Smooth muscle cell (in vitro differentiated cells): ENCODE data around the gene TAS1R1. TPM values are rescaled to one million over a fixed set of nuclear protein-coding genes. Genes with fewer than 3 reads are reported as not detected.

ENCODE experiments used
- DNase-seq: peaks from one replicate; lab custom pipeline; 2025; ENCODE audit not compliant: unreplicated experiment; lab: John Stamatoyannopoulos, UW
- H2AFZ ChIP-seq: fragments of 200-600 bp; sonication (generic); 2 replicates; pipeline ENCODE4 v1.6.0; 2016; ENCODE audit warnings: antibody characterized with exemption, low read depth, mild to moderate bottlenecking
- H3F3A ChIP-seq: fragments of 200-600 bp; sonication (generic); 2 replicates; pipeline ENCODE4 v1.6.0; 2017; ENCODE audit warnings: antibody characterized with exemption, low read depth
- H3K27ac ChIP-seq: fragments of 200-600 bp; sonication (generic); 2 replicates; pipeline ENCODE4 v1.5.1; 2016; ENCODE audit warnings: low read depth, mild to moderate bottlenecking
- H3K27me3 ChIP-seq: fragments of 200-600 bp; sonication (generic); 2 replicates; pipeline ENCODE4 v1.6.1; 2016; ENCODE audit warnings: low read depth, mild to moderate bottlenecking
- H3K36me3 ChIP-seq: fragments of 200-600 bp; sonication (generic); 2 replicates; pipeline ENCODE4 v1.5.1; 2016; ENCODE audit warnings: low read depth
- H3K4me1 ChIP-seq: fragments of 200-600 bp; sonication (generic); 2 replicates; pipeline ENCODE4 v1.5.1; 2016; ENCODE audit warnings: low read depth
- H3K4me2 ChIP-seq: fragments of 200-600 bp; sonication (generic); 2 replicates; pipeline ENCODE4 v1.6.0; 2016; ENCODE audit warnings: mild to moderate bottlenecking
- H3K4me3 ChIP-seq: fragments of 200-600 bp; sonication (generic); 2 replicates; pipeline ENCODE4 v1.5.1; 2016; ENCODE audit warnings: mild to moderate bottlenecking
- H3K79me2 ChIP-seq: fragments of 200-600 bp; sonication (generic); 2 replicates; pipeline ENCODE4 v1.6.0; 2016; ENCODE audit warnings: low read depth, mild to moderate bottlenecking
- H3K9ac ChIP-seq: fragments of 200-600 bp; sonication (generic); 2 replicates; pipeline ENCODE4 v1.6.0; 2016; ENCODE audit warnings: low read depth
- H3K9me3 ChIP-seq: fragments of 200-600 bp; sonication (generic); replicated peaks from 2 replicates; pipeline ENCODE4 v1.5.1; 2016; ENCODE audit warnings: low read depth
- H4K20me1 ChIP-seq: fragments of 200-600 bp; sonication (generic); 2 replicates; pipeline ENCODE4 v1.6.0; 2016; ENCODE audit warnings: low read depth
- WGBS: methylation state at CpG from one replicate; pipeline ENCODE4 v1.1.7; 2016; ENCODE audit warnings: low lambda C conversion rate; 5-methylcytosine and 5-hydroxymethylcytosine counted together
- polyA plus RNA-seq: library from polyadenylated mRNA; unstranded; fragments of >200 nt; fragmentation: Nextera tagmentation; extraction: Ambion mirVana; gene quantifications from 2 replicates; pipeline ENCODE4 v1.2.1, GENCODE V29; 2016
- total RNA-seq: library from RNA; depleted of rRNA; stranded (reverse); fragments of >200 nt; gene quantifications from 2 replicates; pipeline ENCODE4 v1.2.3, GENCODE V29; 2014
- TF ChIP-seq, protein P1 (sequence below): fragments of 200-600 bp; sonication (generic); IDR thresholded peaks from 2 replicates; pipeline ENCODE4 v1.5.1; 2017; ENCODE audit warnings: borderline replicate concordance, mild to moderate bottlenecking, antibody characterized with exemption; ENCODE audit not compliant: insufficient read depth, poor library complexity, severe bottlenecking

TAS1R1 gene
- total and polyA plus RNA-seq, 2 experiments from 2014 or later: 0.27 TPM; not detected in 1

GRCh38 chr1:6521536-6521935 lies 33.6 kb upstream of the TAS1R1 start:
- Histone ChIP-seq H3F3A (no peaks in the 10 kb centered on the region), H2AFZ (no peak overlapping the region), H3K4me1 (peaks cover 13% of the 10 kb centered on the region), H3K79me2 (no peaks in the 10 kb centered on the region), H3K9me3 (no peaks in the 10 kb centered on the region), H3K27me3 (no peaks in the 10 kb centered on the region), H3K4me2 (no peak overlapping the region), H3K9ac (no peak overlapping the region), H4K20me1 (no peaks in the 10 kb centered on the region), H3K36me3 (no peaks in the 10 kb centered on the region), H3K27ac (no peak overlapping the region), H3K4me3 (no peak overlapping the region)
- 57% methylated on average over 5 of the region's 5 CpGs for WGBS
- TF ChIP-seq, protein P1, sequence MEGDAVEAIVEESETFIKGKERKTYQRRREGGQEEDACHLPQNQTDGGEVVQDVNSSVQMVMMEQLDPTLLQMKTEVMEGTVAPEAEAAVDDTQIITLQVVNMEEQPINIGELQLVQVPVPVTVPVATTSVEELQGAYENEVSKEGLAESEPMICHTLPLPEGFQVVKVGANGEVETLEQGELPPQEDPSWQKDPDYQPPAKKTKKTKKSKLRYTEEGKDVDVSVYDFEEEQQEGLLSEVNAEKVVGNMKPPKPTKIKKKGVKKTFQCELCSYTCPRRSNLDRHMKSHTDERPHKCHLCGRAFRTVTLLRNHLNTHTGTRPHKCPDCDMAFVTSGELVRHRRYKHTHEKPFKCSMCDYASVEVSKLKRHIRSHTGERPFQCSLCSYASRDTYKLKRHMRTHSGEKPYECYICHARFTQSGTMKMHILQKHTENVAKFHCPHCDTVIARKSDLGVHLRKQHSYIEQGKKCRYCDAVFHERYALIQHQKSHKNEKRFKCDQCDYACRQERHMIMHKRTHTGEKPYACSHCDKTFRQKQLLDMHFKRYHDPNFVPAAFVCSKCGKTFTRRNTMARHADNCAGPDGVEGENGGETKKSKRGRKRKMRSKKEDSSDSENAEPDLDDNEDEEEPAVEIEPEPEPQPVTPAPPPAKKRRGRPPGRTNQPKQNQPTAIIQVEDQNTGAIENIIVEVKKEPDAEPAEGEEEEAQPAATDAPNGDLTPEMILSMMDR: no peak
- no peak for DNase-seq

GRCh38 chr1:6523566-6523965 lies 31.5 kb upstream of the TAS1R1 start:
- no peak for DNase-seq
- Histone ChIP-seq H3K4me3 (no peak overlapping the region), H3K9me3 (no peaks in the 10 kb centered on the region), H3K9ac (no peak overlapping the region), H3K36me3 (no peaks in the 10 kb centered on the region), H3K27ac (no peak overlapping the region), H3K27me3 (no peaks in the 10 kb centered on the region), H3K4me1 (peaks cover 13% of the 10 kb centered on the region), H2AFZ (no peak overlapping the region), H3K4me2 (no peak overlapping the region), H3K79me2 (no peaks in the 10 kb centered on the region), H3F3A (no peaks in the 10 kb centered on the region), H4K20me1 (no peaks in the 10 kb centered on the region)
- 49% methylated on average over 5 of the region's 6 CpGs for WGBS
- TF ChIP-seq, protein P1: peak; percentile 47

DNA sequence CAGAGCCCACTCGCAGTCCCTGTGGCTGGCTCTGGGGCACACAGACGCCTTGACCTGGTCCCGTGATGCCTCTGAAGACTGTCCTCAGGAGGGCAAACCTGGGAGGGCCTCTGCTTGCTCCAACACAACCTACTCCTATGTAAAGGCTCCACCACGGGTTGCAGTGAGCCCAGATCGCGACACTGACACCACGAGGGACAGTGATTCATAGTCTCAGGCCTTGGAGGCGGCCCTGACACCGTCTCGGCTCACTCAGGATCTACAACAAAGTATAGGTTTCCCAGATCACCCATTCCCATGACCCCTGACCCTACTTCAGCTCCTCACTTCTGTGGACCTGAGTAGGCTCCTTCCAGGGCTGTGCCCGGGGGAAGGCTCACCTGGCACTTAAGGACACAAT lies 28.8 kb upstream of the TAS1R1 start:
- H3K27ac ChIP-seq: no peak overlapping the region
- H3K36me3 ChIP-seq: no peaks in the 10 kb centered on the region
- H3K4me2 ChIP-seq: no peak overlapping the region
- no peaks in the 10 kb centered on the region for H3K4me1 ChIP-seq
- no peaks in the 10 kb centered on the region for H3K27me3 ChIP-seq
- no peak overlapping the region for H2AFZ ChIP-seq
- H4K20me1 ChIP-seq: no peaks in the 10 kb centered on the region
- no peak for DNase-seq
- WGBS: 83% methylated on average over 11 of the region's 11 CpGs
- TF ChIP-seq, protein P1: no peak
- no peaks in the 10 kb centered on the region for H3K9me3 ChIP-seq
- H3K79me2 ChIP-seq: no peaks in the 10 kb centered on the region
- no peak overlapping the region for H3K9ac ChIP-seq
- H3F3A ChIP-seq: no peaks in the 10 kb centered on the region
- H3K4me3 ChIP-seq: no peak overlapping the region

DNA sequence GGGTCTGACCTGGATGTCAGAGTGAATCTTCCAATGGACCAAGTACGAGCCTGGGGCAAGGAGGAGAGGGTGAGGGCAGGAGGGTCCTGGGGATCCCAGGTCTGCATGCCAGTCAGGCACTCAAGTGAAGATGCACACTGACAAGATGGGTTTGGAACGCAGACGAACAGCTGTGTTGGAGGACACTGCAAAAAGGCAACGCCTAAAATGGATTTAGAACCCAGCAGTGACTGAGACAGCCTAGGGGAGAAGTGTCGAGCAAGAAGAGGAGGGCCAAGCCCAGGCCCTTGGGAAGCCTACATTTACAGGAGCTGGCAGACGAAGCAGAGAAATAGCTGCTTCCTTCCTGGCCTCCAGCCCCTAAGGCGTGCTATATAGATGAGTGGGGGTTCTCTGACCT lies 26.6 kb upstream of the TAS1R1 start:
- no peak overlapping the region for H3K4me2 ChIP-seq
- H4K20me1 ChIP-seq: no peaks in the 10 kb centered on the region
- H3K4me1 ChIP-seq: no peaks in the 10 kb centered on the region
- no peak overlapping the region for H3K27ac ChIP-seq
- H2AFZ ChIP-seq: no peak overlapping the region
- no peaks in the 10 kb centered on the region for H3K79me2 ChIP-seq
- WGBS: 92% methylated on average over 7 of the region's 7 CpGs
- H3K36me3 ChIP-seq: peaks cover 10% of the 10 kb centered on the region
- no peak overlapping the region for H3K9ac ChIP-seq
- H3K9me3 ChIP-seq: no peaks in the 10 kb centered on the region
- H3K27me3 ChIP-seq: no peaks in the 10 kb centered on the region
- H3K4me3 ChIP-seq: no peak overlapping the region
- TF ChIP-seq, protein P1: no peak
- DNase-seq: no peak
- H3F3A ChIP-seq: no peaks in the 10 kb centered on the region
